Erythroblast (primary cell): Measurements from ENCODE around the gene NAMPT.

ENCODE experiments used
- GATA1 ChIP-seq: IDR thresholded peaks from 2 replicates; pipeline ENCODE4 v1.6.1; 2011; ENCODE audit warnings: low read depth, mild to moderate bottlenecking, control low read depth, low read length, moderate library complexity
- POLR2A ChIP-seq: IDR thresholded peaks from 2 replicates; pipeline ENCODE4 v1.6.1; 2011; ENCODE audit warnings: mild to moderate bottlenecking, low read length

DNA sequence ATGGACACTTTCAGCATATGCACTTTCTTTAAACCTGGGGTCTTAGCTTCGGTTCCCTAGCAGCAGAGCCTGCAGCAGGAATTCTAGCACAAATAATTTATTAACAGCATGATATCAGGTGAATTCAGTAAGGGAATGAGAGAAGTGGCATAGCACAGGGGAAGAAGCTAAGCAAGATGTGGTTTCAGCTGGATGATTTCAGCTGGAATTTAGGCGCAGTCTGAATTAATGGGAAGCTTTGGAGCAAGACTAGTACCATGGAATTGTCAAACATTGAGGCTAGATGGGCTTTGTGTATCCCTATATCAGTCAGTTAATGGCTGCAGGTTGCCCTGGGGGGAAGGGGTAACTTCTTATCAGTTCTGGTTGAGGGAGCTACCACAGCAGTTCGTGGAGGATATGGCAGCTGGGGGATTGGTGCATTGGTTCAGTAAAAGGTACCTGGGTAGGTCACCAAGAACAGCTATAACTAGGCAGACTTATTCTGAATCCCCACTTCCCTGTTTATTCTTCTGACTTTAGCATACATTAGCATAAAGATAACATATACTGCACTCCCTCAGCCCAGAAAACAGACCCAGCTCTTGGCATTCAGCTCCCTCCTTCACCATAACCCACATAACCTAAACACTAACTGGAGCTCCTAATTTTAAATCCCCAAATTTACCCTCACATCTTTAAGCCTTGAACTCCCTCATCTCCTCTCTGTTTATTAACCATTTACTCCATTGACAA lies 46.8 kb upstream of the NAMPT start:
- TF ChIP-seq POLR2A: no peak
- TF ChIP-seq GATA1: no peak
